ENCODE data around the gene SLC8B1.

GRCh38 chr12:113339540-113339939, 4.6 kb upstream of the SLC8B1 start:
- TF ChIP-seq GATA2 (IDR thresholded peaks at IDR 0.05; ENCODE audit: low read depth, low read length) (no peak), GATA3 (IDR thresholded peaks at IDR 0.05; ENCODE audit: low read depth, low read length) (no peak)
